Suprapubic skin (tissue), 4 donors: ENCODE measurements around the gene SMYD4.

Source experiments
- EP300 ChIP-seq: sonication (generic); formaldehyde crosslinking; IDR thresholded peaks from one replicate; pipeline ENCODE4 v1.6.1; 2017; ENCODE audit warnings: antibody characterized with exemption
- POLR2A ChIP-seq, 2 donors: fragments of 450-650 bp; IDR thresholded peaks; one replicate each; pipeline ENCODE4 v1.6.1; 2017; ENCODE audit warnings: antibody characterized with exemption in 2 of 2, mild to moderate bottlenecking in 2 of 2, moderate library complexity in 2 of 2
- POLR2AphosphoS5 ChIP-seq, 3 donors: sonication (generic); formaldehyde crosslinking; IDR thresholded peaks; one replicate each; pipeline ENCODE4 v1.6.1; 2017; ENCODE audit warnings: antibody characterized with exemption in 3 of 3
- TF ChIP-seq, protein P1 (sequence below), 2 donors: fragments of 200-600 bp in 1 of 2; fragments of 450-650 bp in 1 of 2; sonication (generic) in 1 of 2; IDR thresholded peaks; one replicate each; pipeline ENCODE4 v1.5.1; 2016 to 2019; ENCODE audit warnings: antibody characterized with exemption in 2 of 2, mild to moderate bottlenecking in 1 of 2, moderate library complexity in 1 of 2

- TF ChIP-seq POLR2AphosphoS5 (IDR thresholded peaks at IDR 0.05) = no peak
- TF ChIP-seq EP300 = no peak
- TF ChIP-seq, protein P1, sequence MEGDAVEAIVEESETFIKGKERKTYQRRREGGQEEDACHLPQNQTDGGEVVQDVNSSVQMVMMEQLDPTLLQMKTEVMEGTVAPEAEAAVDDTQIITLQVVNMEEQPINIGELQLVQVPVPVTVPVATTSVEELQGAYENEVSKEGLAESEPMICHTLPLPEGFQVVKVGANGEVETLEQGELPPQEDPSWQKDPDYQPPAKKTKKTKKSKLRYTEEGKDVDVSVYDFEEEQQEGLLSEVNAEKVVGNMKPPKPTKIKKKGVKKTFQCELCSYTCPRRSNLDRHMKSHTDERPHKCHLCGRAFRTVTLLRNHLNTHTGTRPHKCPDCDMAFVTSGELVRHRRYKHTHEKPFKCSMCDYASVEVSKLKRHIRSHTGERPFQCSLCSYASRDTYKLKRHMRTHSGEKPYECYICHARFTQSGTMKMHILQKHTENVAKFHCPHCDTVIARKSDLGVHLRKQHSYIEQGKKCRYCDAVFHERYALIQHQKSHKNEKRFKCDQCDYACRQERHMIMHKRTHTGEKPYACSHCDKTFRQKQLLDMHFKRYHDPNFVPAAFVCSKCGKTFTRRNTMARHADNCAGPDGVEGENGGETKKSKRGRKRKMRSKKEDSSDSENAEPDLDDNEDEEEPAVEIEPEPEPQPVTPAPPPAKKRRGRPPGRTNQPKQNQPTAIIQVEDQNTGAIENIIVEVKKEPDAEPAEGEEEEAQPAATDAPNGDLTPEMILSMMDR (IDR thresholded peaks at IDR 0.05) = no peak
- no peak for TF ChIP-seq POLR2A (IDR thresholded peaks at IDR 0.05)
These were observed 9.0 kb downstream of the SMYD4 start for GRCh38 chr17:1820528-1821252.
